ENCODE measurements around the gene GTSE1.

GTSE1 gene

DNA sequence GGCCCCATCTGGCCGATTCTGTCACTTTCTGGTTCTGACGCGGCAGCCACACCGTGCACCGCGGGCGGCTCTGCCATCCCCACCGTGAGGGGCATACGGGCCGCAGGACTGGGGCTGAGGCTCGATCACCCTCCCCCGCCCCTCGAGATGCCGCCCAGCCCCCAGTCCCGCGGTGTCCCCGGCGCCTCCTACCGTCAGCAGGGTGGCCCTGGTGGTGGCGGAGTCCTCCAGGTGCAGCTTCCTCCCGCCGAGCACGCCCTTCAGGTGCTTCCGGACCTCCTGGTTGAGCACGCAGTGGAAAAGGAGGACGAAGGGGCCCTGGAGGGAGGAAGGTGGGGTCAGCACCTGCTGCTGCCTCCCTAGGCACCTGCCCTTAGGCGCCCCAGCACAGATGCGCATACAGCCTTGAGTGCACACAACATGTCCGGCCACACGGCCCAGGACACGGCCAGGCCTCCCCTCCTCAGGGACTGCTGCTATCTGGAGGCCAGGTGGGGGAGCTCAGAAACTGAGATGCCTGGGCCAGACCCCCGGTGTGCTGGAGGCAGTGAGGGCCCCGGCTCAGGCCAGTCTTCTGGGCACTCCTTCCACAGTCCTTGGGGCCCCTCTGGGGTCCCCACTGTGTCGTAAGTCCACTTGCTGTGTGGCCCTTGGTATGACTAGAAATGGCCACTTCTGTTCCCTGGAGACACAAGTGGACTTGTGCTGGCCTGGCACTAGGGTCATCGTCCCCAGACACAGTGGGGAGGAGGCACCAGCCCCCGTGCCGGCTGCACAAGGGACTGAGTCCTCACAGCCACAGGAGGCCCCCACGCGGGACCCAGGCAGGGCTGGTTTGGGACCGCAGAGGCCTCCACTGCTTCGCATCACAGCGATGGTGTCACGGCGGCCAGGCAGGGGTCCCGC is 70.4 kb downstream of the GTSE1 start:
- no peak for DNase-seq (ENCODE audit: low spot score)

DNA sequence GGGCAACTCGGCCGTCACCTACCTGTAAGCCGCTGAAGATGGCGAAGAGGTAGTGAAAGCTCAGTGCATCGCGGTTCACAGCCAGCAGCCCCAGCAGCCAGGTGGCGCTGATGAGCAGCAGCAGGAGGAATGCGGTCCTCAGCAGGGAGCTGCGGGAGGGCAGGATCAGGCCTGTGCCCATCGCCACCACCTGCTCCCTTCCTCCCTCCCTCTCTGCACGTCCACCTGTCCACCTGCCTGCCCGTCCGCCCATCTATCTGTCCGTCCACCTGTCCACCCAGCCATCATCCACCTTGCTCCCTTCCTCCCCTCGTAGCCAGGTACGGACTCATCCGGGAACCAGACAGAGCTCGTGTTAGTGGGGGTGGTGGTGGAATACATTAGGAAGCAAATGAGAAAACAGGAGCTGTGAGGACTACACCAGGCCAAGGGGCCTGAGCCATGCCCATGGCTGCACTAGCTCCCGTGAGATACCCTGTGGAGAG is 71.1 kb downstream of the GTSE1 start:
- peak; percentile 85 for DNase-seq (ENCODE audit: low spot score)

DNA sequence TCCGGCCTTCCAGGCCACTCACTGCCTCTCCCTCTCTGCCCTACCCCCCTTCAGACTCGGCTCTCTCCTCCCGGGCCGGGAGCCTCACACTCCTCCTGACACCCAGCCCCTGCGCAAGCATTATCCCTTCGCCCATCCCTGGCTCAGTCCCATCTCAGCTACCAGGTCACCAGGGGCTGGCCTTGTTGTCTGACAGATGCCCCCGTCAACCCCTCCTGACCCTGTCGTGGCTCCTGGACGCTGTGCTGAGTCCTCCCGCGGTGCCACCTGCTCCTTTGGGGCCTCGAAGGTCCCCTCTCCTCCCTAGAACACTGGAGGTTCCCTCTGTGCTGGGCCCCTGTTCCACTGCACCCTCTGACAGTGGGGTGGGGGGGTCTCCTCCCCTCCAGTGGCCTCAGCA is 71.8 kb downstream of the GTSE1 start:
- DNase-seq (ENCODE audit: low spot score): no peak

DNA sequence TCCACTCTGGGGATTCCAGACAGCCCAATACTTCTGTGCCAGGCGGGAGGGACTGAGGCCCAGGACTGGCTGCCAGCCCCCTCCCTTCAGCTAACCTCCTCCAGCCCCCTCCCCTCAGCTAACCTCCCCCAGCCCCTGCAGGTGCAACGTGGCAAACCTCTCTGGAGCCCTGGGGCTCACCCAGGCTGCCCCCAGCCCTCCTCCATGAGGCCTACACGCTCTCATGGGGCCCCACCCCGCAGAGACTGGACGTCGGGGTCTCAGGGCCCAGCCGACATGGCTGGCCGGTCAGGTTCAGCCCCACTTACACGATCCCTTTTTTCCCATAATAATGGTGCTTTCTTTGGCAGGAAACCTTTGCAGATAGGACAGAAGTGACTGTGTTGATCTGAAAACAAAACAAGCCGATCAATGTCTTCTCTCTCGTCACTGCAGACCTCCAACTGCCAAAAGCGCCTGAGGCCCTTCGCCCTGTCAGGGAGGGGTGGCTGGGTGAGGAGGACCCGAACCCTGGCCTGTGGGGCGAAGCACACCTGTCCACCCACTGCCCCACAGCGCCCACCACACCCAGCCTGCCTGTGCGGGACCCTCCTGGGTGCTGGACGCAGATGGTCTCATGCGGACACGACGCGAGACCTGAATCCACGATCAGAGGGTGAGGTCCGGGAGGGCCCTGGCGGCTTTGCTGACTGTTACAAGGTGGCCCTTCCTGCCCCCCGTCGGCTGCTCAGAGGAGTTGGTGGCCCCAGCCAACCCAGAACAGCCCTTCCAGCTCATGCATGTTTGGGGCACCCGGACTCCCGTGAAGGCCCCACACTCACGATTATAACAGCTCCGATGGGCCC is 72.4 kb downstream of the GTSE1 start:
- DNase-seq (ENCODE audit: low spot score): no peak

DNA sequence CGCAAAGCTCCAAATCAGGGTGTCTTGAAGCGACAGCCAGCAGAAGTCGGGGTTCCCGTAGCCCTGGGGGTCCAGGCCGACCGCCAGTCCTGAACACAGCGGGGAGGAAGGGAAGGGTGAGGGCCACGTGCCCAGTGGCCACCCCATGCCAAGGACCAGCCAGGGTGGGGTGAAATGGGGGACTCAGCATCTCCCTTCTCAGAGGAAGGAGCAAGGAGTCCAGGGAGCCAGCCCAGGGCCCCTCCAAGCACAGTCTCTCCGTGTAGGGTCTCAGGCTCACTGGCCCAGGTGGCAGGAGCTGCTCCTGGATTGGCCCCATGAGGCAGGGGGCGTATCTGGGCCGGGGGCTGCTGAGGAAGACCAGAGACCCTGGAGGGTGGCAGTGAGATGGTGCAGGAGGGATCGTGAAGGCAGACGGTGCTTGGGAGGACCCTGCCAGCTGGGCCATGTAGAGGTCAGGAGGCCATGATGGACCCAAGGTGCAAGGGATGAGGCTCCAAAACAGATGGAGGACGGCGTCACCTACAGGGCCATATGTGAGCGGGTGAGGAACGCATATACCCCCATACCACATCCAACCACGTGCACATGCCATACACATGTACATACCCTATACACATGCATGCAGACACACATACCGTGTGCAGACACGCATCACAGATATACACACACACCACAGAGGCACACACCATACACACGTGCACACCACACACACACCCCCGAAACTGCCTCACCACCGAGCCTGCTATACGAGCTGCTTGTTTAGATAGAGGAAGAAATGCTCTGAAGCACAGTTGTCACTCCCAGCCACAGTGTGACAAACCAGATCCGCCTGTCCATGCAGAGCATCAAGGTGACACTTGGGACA is 73.3 kb downstream of the GTSE1 start:
- DNase-seq (ENCODE audit: low spot score): no peak

DNA sequence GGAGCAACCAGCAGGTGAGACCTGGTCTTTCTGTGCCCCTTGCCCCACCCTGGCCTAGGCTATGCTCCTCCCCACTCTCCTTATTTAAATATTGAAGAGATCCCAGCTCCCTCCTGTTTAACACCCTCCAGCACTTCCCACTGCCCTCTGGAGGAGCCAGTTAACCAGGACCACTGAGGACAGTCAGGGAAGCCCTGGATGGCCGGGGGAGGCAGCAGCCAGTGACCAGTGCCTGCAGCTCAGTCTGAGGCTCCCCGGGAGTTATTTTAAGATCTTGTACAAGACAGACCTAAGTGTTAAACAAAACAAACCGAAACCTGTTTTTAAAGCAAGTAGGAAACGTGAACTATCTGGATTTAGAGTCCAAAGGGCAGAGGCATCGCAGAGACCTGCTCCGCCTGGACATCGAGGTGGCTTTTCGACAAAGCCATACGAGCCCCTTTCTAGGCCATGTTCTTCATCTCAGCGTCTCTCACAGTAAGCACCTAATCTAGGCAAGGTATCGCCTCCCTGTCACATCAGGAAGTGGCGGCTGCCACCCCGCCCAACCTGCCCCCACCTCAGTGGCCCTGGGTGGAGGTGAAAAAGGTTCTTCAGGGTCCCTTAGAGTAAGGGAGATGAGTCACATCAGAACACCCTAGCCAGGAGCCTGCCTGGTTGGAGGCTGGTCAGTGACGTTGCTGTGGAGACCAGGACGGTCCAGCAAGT is 74.1 kb downstream of the GTSE1 start:
- no peak for DNase-seq (ENCODE audit: low spot score)

DNA sequence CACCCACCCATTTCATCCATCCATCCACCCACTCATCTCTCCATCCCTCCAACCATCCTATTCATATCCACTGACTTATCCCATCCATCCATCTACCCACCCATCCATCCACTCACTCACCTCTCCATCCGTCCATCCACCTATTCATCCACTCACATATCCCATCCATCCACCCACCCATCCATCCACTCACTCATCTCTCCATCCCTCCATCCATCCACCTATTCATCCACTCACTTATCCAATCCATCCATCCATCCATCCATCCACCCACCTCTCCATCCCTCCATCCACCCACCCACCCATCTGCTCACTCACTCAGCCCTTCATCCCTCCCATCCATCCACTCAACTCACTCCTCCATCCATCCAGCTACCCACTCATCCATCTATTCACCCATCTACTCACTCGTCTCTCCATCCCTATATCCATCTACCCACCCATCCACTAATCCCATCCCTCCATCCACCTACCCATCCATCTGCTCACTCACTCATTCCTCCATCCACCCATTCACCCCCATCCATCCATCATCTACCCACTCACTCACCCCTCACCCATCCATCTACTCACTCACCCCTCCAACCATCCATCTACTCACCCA is 75.1 kb downstream of the GTSE1 start:
- DNase-seq (ENCODE audit: low spot score): no peak

DNA sequence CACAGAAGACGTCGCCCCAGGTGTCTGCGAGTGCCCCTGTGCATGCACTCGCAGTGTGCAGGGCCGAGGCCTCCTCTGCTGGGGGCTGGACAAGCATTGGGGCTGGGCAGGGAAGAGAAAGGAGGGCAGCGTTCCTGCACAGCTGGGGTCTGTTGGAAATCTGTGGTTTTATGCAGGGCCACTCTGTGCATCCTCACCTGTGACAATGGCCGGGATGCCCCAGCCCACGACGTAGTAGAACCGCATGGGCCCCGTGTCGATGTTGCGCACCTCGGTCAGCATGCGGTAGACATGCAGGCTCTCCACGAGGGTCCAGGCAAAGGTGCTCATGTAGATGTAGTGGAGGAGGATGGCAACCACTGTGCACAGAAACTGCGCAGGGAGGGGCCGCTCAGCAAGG is 76.0 kb downstream of the GTSE1 start:
- DNase-seq (ENCODE audit: low spot score): no peak

DNA sequence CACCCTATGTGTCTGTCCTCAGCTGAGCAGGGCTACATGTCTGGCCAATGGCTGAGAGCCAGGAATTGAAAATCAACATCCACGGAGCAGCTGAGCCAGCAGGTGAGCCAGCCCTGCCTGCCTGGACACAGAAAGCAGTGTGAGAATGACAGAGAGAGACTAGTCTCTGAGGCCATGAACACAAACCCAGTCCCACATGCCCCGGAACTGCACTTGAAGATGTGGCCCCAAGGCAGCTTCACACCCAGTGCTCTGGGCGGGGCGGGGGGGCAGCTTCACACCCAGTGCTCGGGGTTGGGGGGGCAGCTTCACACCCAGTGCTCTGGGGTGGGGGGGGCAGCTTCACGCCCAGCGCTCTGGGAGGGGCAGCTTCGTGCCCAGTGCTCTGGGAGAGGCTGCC is 76.5 kb downstream of the GTSE1 start:
- no peak for DNase-seq (ENCODE audit: low spot score)

DNA sequence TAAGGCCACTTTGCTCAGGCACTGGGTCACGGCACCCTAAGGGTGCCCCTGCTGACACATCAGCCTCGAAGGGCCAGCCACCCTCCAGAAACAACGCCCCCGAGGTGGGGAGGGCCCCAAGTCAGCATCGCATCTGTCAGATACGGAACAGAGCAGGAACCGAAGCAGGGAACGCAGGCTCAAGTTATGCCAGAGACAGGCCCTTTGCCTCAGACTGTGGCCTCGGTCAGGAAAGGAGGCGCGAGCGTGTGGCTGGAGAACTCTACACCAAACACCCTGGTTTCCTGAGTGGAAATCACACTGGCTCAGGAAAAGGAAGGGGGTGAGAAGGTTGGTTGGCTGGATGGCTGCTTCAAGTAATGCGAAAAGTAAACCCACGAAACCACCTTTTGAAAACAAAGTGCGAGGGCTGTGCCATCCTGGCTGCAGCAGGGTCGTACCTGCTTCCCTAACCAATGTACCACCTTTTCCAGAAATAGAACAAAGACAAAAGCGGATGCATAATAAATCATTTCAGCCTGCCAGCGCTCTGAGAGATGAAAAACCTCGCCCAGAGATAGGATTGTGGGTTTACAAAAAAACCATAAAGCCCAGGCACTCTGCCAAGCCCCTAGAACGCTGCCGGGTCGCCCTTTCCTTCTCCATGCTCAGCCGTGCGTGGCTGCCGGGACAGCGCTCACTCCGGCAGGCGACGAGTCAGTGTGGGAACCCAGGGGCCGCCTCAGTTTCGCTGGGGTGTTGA is 77.4 kb downstream of the GTSE1 start:
- no peak for DNase-seq (ENCODE audit: low spot score)

DNA sequence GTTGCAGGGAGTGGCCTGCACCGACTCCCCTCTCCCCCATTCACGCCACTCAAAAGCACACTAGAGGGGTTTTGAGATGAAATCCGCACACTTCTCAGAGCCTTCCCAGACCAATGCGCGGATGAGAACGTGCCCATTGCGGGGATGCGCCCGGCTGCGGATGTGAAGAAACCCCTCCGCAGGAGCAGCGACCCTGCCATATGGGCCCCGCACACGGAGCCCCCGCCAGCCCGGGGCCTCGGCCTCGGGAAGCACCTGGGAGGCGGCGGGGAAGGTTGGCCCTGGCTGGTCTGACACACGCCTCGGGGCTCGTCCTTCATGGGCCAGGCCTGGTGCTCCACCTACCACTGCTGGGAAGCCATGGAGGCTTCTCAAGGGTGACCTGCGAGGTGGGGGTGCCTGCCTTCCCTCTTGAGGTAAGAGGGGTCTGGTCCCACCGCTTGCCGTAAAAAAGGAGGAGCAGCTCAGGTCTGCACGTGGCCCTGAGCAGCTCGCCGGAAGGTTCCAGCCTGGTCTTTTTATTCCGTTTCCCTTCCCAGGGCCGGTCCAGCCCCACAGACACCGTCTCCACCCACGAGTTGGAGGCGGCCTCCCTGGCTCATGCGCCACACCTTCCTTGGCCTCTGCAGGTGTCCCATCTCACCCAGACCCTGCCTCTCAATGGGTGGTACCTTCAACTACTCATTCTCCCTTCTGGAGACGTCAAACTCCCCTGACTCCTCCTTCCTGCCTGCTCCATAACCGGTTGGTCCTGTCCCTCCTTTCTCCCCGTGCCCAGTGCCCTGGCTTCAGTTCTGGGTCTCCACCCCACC is 78.2 kb downstream of the GTSE1 start:
- DNase-seq (ENCODE audit: low spot score): no peak

DNA sequence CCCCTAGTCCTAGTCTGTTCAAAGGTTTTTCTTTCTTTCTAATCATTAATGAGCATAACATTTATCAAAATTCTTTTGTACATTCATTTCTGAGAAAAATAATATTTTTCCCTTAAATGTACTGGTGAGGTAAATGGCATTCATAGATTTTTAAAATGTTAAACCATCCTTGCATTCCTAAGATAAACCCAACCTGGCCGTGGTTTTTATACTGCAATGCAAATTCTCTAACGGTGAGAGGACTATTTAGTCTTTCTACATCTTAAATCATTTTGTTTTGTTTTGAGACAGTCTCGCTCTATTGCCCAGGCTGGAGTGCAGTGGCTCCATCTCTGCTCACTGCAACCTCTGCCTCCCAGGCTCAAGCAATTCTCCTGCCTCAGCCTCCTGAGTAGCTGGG is 79.4 kb downstream of the GTSE1 start:
- no peak for DNase-seq (ENCODE audit: low spot score)

DNA sequence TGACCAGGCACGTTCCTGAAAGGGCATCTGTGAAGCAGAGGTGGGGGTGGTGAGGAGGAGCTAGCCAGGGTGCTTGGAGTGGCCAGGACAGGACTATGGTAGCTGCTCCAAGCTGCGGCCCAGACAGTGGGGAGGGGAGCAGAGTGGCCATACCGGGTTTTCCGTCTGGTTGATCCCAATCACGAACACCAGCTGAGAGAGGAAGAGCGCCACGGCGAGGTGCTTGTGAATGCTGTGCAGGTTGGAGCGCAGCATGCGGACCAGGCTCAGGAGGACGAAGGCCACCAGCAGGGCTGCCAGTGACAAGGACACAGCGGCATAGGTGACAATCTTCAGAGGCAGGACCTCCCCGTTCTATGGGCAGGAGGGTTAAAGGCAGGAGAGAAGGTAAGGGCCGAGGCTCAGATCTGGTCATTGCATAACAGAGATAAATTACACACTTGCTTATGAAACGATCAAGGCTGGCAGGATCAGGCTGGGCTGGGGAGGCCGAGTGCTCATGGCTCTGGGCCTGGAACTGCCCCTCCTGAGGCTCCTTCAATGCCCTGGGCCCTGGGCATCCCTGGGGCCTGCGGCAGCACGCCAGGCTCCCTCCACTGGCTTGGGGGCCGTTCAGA is 80.3 kb downstream of the GTSE1 start:
- no peak for DNase-seq (ENCODE audit: low spot score)

DNA sequence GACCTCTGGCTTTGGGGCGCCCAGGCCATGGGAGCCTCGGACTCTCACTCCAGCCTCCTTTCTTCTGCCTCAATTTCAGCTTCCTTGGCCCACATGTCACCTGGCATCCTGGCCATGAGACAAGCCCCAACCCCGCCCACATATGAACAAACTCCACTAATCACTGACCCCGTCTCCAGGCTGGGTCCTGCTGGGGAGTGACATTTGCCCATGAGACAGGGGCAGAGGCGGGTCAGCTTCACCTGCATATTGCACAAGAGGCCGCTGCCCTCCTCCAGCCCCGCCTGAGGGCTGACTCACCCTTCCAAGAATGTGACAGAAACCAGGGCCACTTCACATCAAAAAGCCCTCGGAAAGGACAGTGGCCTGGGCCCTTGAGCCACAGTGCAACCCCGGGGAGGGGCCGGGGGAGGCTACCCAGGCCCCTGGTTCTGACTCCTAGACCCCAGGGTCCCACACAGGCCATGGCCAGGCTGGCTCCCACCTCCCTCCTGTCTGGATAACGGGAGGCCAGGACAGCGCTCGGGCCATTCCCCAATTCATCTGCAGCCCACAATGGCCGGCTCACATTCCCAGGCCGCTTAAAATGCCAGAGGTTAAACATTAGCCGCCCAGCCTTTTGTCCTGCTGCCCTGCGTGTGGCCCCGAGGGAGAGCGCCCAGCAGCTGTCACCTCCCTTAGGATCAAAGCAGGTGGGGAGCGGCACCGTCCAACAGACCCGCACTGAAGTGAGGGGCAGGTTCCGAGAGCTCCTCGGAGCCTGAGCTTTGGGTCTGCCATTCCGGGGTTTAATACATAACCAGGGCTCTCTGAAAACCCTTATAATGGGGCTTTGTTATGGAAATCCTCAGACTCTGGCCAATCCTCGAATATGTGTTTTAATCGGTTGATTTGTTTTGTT is 81.1 kb downstream of the GTSE1 start:
- no peak for DNase-seq (ENCODE audit: low spot score)

DNA sequence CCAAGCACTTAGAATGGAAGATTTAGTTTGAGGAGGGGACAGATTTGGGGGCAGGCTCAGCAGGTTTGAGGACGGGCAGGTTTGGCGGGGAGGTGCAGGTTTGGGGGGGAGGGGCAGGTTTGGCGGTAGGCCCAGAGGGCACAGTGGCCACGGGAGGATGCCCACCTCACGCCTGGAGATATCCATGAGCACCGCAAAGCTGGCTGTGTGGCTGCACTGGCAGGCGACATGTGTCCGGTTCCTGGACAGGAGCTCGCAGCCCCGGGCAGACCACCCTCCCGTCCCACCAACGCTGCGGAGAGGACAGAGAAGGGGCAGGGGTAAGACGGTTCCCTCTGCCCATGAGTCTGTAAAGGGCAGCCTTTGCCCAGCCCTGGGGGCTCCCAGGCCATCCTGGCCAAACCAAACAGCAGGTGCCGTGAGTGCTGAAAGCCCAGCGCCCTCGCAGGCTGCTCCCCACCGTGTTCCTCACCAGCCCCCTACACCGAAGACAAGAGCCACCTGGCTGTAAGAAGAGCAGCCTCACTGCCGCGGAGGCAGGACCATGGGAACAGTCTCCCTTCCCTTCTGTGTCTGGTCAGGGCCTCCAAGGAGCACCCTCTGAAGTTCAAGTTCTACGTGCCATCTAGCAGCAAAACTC is 81.9 kb downstream of the GTSE1 start:
- DNase-seq (ENCODE audit: low spot score): no peak

DNA sequence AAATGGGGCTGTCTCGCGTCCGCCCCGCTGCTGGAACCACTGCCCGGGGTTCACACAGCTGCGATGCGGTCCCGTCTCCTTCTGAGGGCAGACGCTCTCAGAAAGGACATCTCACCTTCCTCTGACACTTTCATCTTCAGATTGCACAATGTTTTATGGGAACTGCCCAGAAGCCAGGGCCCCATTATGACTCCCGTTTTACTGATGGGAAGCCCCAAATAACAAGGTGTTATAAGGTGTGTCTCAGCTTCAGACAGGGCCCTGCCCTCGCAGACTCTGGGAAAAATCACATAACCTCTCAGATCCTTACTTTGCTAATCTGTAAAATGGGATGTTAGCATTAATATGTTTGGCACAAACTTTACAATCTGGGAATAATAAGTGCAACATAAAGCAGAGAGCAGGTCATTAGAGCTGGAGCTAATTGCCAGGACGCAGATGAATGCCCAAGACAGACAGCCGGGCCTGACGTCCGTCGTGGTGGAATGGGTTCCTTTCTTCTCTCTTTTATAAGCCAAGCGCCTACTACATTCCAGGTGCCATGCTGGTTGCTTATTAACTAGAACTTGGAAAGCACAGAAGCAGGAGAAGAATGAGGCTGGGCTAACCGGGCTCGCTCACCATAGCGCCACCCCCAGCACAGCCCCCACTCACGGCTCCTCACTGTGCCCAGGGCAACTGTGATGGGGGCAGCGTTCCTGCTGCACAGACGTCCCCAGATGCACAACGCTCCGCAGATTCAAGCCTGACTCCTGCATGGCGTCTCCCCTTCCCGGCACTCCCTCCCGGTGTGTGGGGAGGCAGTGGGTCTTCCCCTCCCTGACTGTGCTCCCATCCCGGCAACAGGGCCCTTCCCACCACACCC is 82.6 kb downstream of the GTSE1 start:
- no peak for DNase-seq (ENCODE audit: low spot score)
